Esophagus squamous epithelium (tissue), 4 donors: Measurements from ENCODE around the gene SPATC1L.

Source experiments
- POLR2A ChIP-seq, 4 donors: fragments of 450-650 bp; IDR thresholded peaks; one replicate each; pipeline ENCODE4 v1.6.1; 2017; ENCODE audit warnings: antibody characterized with exemption in 4 of 4, mild to moderate bottlenecking in 4 of 4, moderate library complexity in 3 of 4
- TF ChIP-seq, protein P1 (sequence below), 6 experiments: fragments of 450-650 bp in 4 of 6; fragments of 200-600 bp in 2 of 6; sonication (generic) in 2 of 6; IDR thresholded peaks; one replicate each; pipeline ENCODE4 v1.5.1; 2016 to 2019; ENCODE audit warnings: antibody characterized with exemption in 6 of 6, mild to moderate bottlenecking in 4 of 6, moderate library complexity in 4 of 6

DNA sequence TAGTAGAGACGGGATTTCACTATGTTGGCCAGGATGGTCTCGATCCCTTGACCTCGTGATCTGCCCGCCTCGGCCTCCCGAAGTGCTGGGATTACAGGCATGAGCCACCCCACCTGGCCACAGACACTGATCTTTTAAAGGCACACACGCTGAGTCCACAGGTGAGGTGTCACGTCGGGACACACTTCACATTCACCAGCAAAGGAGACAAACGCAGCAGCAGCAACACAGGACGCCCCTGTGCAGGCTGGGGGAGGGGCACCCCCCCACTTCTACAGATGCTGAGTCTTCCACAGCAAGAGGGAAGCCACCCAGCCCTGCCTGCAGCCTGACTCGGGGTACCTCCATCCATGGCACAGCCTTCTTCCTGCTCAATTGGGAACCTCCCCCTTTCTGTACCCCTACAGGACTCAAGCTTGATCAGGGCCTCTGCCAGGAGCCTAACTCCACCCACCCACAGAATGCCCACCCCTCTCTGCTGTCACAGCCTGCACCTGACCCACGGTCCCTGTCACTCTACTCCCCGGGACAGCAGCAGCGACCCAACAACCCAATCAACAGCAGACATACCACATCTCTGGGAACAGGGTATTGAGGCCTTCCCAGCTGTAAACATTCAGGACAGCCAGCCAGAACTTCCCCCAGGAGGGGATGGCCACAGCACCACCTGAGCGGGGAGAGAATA is 34.8 kb upstream of the SPATC1L start:
- TF ChIP-seq, protein P1, sequence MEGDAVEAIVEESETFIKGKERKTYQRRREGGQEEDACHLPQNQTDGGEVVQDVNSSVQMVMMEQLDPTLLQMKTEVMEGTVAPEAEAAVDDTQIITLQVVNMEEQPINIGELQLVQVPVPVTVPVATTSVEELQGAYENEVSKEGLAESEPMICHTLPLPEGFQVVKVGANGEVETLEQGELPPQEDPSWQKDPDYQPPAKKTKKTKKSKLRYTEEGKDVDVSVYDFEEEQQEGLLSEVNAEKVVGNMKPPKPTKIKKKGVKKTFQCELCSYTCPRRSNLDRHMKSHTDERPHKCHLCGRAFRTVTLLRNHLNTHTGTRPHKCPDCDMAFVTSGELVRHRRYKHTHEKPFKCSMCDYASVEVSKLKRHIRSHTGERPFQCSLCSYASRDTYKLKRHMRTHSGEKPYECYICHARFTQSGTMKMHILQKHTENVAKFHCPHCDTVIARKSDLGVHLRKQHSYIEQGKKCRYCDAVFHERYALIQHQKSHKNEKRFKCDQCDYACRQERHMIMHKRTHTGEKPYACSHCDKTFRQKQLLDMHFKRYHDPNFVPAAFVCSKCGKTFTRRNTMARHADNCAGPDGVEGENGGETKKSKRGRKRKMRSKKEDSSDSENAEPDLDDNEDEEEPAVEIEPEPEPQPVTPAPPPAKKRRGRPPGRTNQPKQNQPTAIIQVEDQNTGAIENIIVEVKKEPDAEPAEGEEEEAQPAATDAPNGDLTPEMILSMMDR (IDR thresholded peaks at IDR 0.05), result no peak
- no peak for TF ChIP-seq POLR2A (IDR thresholded peaks at IDR 0.05)
